Bronchial epithelial cell (primary cell): Measurements from ENCODE around the gene SELENOP. TPM values are rescaled to one million over a fixed set of nuclear protein-coding genes. Genes with fewer than 3 reads are reported as not detected.

Experiments
- DNase-seq: peaks from one replicate; pipeline ENCODE4 v3.0.0-alpha.2; 2010; ENCODE audit warnings: low read depth
- FAIRE-seq: peaks from 2 replicates; lab custom pipeline; 2011; peaks lifted over from hg19 to GRCh38; lab: Jason Lieb, UNC
- H3K27me3 ChIP-seq: 2 replicates; pipeline ENCODE4 v1.5.1; 2011; ENCODE audit warnings: low read length; ENCODE audit not compliant: control insufficient read depth, insufficient read depth
- H3K36me3 ChIP-seq: 2 replicates; pipeline ENCODE4 v1.5.1; 2011; ENCODE audit warnings: low read length; ENCODE audit not compliant: control insufficient read depth, insufficient read depth
- H3K4me3 ChIP-seq: 2 replicates; pipeline ENCODE4 v1.5.1; 2011; ENCODE audit warnings: mild to moderate bottlenecking, low read depth, low read length, control low read depth
- total RNA-seq: library from RNA; depleted of rRNA; stranded (reverse); fragments of >200 nt; gene quantifications from 2 replicates; pipeline ENCODE4 v1.2.1, GENCODE V29; 2014
- TF ChIP-seq, protein P1 (sequence below): IDR thresholded peaks from 2 replicates; pipeline ENCODE4 v1.5.1; 2011; ENCODE audit warnings: mild to moderate bottlenecking, moderate library complexity, low read length, control low read depth, inconsistent platforms; ENCODE audit not compliant: insufficient read depth, severe bottlenecking

SELENOP gene, protein sequence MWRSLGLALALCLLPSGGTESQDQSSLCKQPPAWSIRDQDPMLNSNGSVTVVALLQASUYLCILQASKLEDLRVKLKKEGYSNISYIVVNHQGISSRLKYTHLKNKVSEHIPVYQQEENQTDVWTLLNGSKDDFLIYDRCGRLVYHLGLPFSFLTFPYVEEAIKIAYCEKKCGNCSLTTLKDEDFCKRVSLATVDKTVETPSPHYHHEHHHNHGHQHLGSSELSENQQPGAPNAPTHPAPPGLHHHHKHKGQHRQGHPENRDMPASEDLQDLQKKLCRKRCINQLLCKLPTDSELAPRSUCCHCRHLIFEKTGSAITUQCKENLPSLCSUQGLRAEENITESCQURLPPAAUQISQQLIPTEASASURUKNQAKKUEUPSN
- total RNA-seq: 5.8 and 17.3 TPM in 2 replicates

DNA sequence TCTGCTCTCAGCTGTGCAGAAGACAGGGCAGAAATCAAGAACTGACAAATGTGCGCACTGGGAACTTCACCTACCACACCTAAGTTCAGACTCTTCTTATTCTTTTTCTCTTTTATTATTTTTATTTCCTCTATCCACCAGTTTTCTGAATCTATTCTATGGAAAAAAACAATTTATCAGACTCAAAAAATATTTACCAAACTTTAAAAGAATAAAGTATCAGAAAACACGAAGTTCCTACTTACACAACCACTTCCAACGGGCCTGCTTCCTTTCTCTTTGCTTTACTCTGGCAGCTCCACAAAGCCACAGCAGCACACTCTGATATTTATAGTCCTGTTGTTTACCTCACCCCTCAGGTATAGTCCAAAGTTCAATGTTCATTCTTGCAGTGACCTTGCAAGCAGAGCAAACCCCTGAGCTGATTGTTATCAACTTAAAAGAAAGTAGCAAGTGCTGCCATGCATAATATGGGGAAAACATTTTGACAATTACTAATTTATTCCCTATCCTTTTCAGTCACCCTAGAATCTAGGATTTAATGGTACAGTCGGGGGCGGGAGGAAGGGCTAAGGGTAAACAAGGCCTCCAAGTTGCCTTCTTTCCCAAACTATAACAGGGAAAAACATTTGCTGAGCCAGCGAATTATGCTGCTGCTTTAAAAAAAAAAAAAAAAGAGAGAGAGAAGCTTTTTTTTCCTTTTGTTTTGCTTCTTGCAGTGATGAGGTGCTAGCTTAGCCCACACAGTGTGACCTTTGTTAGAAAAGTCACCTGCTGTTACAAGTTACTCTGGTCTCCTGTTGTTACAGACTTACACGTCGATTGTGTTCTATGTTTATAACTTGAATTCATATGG, at the start of gene SELENOP:
TSS of gene SELENOP (minus strand) at position 302 of the 856 bp plus-strand sequence. CDS start 3,539 bp downstream, outside the sequence.
- no peaks in the 10 kb centered on the region for H3K36me3 ChIP-seq
- H3K4me3 ChIP-seq: no peak within 1 kb of the TSS
- TF ChIP-seq, protein P1, sequence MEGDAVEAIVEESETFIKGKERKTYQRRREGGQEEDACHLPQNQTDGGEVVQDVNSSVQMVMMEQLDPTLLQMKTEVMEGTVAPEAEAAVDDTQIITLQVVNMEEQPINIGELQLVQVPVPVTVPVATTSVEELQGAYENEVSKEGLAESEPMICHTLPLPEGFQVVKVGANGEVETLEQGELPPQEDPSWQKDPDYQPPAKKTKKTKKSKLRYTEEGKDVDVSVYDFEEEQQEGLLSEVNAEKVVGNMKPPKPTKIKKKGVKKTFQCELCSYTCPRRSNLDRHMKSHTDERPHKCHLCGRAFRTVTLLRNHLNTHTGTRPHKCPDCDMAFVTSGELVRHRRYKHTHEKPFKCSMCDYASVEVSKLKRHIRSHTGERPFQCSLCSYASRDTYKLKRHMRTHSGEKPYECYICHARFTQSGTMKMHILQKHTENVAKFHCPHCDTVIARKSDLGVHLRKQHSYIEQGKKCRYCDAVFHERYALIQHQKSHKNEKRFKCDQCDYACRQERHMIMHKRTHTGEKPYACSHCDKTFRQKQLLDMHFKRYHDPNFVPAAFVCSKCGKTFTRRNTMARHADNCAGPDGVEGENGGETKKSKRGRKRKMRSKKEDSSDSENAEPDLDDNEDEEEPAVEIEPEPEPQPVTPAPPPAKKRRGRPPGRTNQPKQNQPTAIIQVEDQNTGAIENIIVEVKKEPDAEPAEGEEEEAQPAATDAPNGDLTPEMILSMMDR: no peak
- peak; percentile 39 for DNase-seq
- FAIRE-seq: no peak
- no peaks in the 10 kb centered on the region for H3K27me3 ChIP-seq

DNA sequence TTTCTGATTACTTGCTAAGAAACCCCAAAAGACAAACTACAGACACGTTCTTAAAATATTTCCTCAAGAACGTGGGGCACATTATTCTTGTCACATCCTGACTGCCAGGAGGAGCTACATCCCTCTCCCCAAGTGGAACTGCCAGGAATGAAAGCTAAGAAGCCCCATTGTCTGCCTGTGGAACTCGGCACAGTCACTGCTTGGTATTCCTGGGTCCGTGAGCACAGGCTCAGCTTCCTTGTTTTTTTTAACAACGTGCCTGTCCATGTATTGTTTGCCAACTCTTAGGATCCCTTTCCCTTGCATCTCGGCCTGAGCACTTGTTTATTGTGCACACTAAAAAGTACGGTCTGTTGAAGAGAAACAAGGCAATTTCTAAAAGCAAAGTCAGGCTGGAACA, 47.0 kb upstream of the SELENOP start:
- Histone ChIP-seq H3K4me3 (no peak overlapping the region), H3K27me3 (no peaks in the 10 kb centered on the region), H3K36me3 (no peaks in the 10 kb centered on the region)
- DNase-seq (no peak), FAIRE-seq (no peak)
- TF ChIP-seq, protein P1: no peak

DNA sequence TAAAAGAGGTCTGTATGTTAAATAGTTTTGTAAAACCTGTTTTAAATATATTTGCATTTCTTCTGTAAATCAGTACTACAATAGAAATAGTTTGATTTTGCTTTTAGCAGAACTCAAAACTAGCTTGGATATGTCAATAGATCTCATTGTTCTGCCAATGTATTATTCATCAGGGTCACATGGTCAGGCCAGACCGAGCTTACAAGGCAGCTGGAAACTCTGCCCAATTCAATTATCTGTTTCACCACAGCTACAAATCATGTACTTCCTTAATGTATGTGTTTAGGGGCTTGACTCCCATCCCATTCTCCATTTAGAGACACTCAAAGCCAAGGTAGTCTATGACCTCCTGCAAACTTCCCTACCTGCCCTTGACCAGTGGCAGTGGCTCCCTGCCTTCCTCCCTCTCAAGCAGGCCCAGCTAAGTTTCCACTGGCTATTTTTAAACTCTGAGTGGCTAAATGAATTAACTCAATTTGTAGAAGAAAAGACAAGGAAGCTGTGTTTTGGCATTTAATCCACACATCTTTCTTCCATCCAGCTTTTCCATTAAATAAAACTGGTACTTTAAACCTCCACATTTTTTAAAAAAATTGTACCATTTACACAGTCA, 46.4 kb upstream of the SELENOP start:
- Histone ChIP-seq H3K4me3 (no peak overlapping the region), H3K27me3 (no peaks in the 10 kb centered on the region), H3K36me3 (no peaks in the 10 kb centered on the region)
- DNase-seq: peak; percentile 62
- TF ChIP-seq, protein P1: no peak
- no peak for FAIRE-seq

DNA sequence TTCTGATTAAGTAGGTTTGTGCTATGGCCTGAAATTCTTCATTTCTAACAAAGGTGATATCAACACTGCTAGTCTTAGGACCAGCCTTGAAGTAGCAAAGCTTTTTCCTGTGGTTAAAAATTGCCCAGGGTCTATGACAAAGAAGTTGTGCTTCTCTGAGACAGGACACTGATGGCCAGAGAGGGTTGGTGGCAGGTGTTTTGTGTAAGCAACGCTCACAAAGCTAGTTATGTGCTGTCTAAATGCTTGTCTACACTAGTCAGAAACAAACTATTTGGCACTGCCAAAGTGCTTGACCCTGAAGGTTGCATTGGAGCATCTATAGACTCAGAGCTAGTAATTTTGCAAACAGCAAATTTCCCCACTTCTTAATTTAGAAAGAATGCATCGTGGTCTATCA, 44.1 kb upstream of the SELENOP start:
- no peaks in the 10 kb centered on the region for H3K27me3 ChIP-seq
- H3K36me3 ChIP-seq: no peaks in the 10 kb centered on the region
- FAIRE-seq (no peak), DNase-seq (no peak)
- TF ChIP-seq, protein P1: no peak
- no peak overlapping the region for H3K4me3 ChIP-seq

DNA sequence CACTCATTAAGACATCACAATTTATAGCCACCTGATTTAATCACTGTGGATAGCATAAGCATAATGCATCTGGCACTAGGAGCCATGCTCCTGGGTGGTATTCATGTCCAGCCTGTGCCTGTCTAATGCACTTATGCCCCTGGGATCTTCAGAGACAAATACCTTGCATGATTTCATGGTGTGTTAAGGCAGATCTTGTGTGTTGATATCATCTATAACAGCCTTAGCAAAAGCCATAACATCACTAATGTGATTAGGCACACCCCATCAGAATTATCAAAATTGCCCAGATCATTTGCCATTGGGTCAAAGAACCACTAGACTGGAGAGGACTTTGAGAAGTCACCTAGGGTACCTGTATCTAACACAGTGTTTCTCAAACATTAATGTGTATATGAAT, 43.7 kb upstream of the SELENOP start:
- TF ChIP-seq, protein P1: no peak
- no peak for FAIRE-seq
- H3K36me3 ChIP-seq: no peaks in the 10 kb centered on the region
- no peak overlapping the region for H3K4me3 ChIP-seq
- H3K27me3 ChIP-seq: no peaks in the 10 kb centered on the region
- no peak for DNase-seq
